ENCODE results near the gene G6PC2. TPM values are rescaled to one million over a fixed set of nuclear protein-coding genes. Genes with fewer than 3 reads are reported as not detected.
"Not testable (repeated sequence)": the region's sequence is repeated elsewhere in the genome, so short reads cannot be mapped to it uniquely, and the experiment has no call there.

The G6PC2 gene
- total RNA-seq, 1 donor from 2014 or later: not detected

- intact Hi-C loops (cut with micrococcal nuclease): loop anchor here (10.0 kb wide), 2 partner anchors 403 to 927 kb away; partner anchors contain the start of genes METTL5 and UBR3
Measured at GRCh38 chr2:168897449-168897848, 3.6 kb upstream of the G6PC2 start.

GRCh38 chr2:168903888-168904287 is 2.8 kb downstream of the G6PC2 start:
- intact Hi-C loops (cut with micrococcal nuclease): no loop called here

- intact Hi-C loops (cut with micrococcal nuclease): no loop called here
Measured at GRCh38 chr2:168904358-168904757, 3.3 kb downstream of the G6PC2 start.

GRCh38 chr2:168907940-168908662 is 7.0 kb downstream of the G6PC2 start:
- intact Hi-C loops (cut with micrococcal nuclease): no loop called here

GRCh38 chr2:168910330-168910729 is 9.2 kb downstream of the G6PC2 start:
- intact Hi-C loops (cut with micrococcal nuclease): no loop called here

- intact Hi-C loops (cut with micrococcal nuclease): no loop called here
Measured at GRCh38 chr2:168912466-168912865, 11.4 kb downstream of the G6PC2 start.

- intact Hi-C loops (cut with micrococcal nuclease): no loop called here
Measured at GRCh38 chr2:168912901-168913369, 11.8 kb downstream of the G6PC2 start.

- intact Hi-C loops (cut with micrococcal nuclease): no loop called here
Measured at GRCh38 chr2:168913495-168913894, 12.4 kb downstream of the G6PC2 start.

GRCh38 chr2:168915441-168916330 is 14.6 kb downstream of the G6PC2 start:
- intact Hi-C loops (cut with micrococcal nuclease): no loop called here

- intact Hi-C loops (cut with micrococcal nuclease): no loop called here
Measured at GRCh38 chr2:168916331-168916675, 15.2 kb downstream of the G6PC2 start.

- intact Hi-C loops (cut with micrococcal nuclease): loop anchor here (1.0 to 5.0 kb wide), 6 partner anchors 30 to 574 kb away; partner anchors contain the start of gene SPC25
Measured at GRCh38 chr2:168920504-168921157, 19.5 kb downstream of the G6PC2 start.

GRCh38 chr2:168926621-168927386 is 25.7 kb downstream of the G6PC2 start:
- intact Hi-C loops (cut with micrococcal nuclease): no loop called here

GRCh38 chr2:168928113-168928831 is 27.2 kb downstream of the G6PC2 start:
- intact Hi-C loops (cut with micrococcal nuclease): no loop called here

- intact Hi-C loops (cut with micrococcal nuclease): no loop called here
Measured at GRCh38 chr2:168929031-168929430, 27.9 kb downstream of the G6PC2 start.

GRCh38 chr2:168930242-168930641 is 29.2 kb downstream of the G6PC2 start:
- intact Hi-C loops (cut with micrococcal nuclease): no loop called here

- intact Hi-C loops (cut with micrococcal nuclease): not testable (repeated sequence)
Measured at GRCh38 chr2:168932174-168932573, 31.1 kb downstream of the G6PC2 start.

GRCh38 chr2:168934826-168935225 is 33.7 kb downstream of the G6PC2 start:
- intact Hi-C loops (cut with micrococcal nuclease): no loop called here

GRCh38 chr2:168935810-168936581 is 34.9 kb downstream of the G6PC2 start:
- intact Hi-C loops (cut with micrococcal nuclease): no loop called here

- intact Hi-C loops (cut with micrococcal nuclease): no loop called here
Measured at GRCh38 chr2:168939061-168939460, 38.0 kb downstream of the G6PC2 start.

- intact Hi-C loops (cut with micrococcal nuclease): no loop called here
Measured at GRCh38 chr2:168939918-168940317, 38.8 kb downstream of the G6PC2 start.
